GM19238 (cell line): ENCODE data around the gene HS6ST2.
"Not testable (repeated sequence)": the region's sequence is repeated elsewhere in the genome, so short reads cannot be mapped to it uniquely, and the experiment has no call there.

Source experiments
- DNase-seq: peaks from one replicate; pipeline ENCODE4 v3.0.0; 2011; ENCODE audit warnings: low spot score; ENCODE audit not compliant: insufficient read length

Gene HS6ST2

GRCh38 chrX:132958091-132958703 lies at the start of gene HS6ST2:
Gene HS6ST2 (minus strand): TSS chrX:132958629.
- DNase-seq = no peak

GRCh38 chrX:133007458-133007857 lies 49.0 kb upstream of the HS6ST2 start:
- DNase-seq = no peak

GRCh38 chrX:133005616-133006015 lies 47.2 kb upstream of the HS6ST2 start:
- no peak for DNase-seq

- peak; percentile 2 for DNase-seq
Observed at GRCh38 chrX:133005042-133005441, 46.6 kb upstream of the HS6ST2 start.

- no peak for DNase-seq
Observed at GRCh38 chrX:132999209-132999608, 40.8 kb upstream of the HS6ST2 start.

GRCh38 chrX:132990835-132991234 lies 32.4 kb upstream of the HS6ST2 start:
- DNase-seq = no peak

GRCh38 chrX:132986556-132986955 lies 28.1 kb upstream of the HS6ST2 start:
- DNase-seq = no peak

- no peak for DNase-seq
Observed at GRCh38 chrX:132984058-132984650, 25.7 kb upstream of the HS6ST2 start.

GRCh38 chrX:132983496-132983895 lies 25.1 kb upstream of the HS6ST2 start:
- DNase-seq = no peak

- DNase-seq = not testable (repeated sequence)
Observed at GRCh38 chrX:132980035-132980434, 21.6 kb upstream of the HS6ST2 start.

GRCh38 chrX:132968296-132968949 lies 10.0 kb upstream of the HS6ST2 start:
- DNase-seq = no peak

- no peak for DNase-seq
Observed at GRCh38 chrX:132967049-132967448, 8.6 kb upstream of the HS6ST2 start.

GRCh38 chrX:132965461-132965860 lies 7.0 kb upstream of the HS6ST2 start:
- DNase-seq = no peak

GRCh38 chrX:132961511-132961910 lies 3.1 kb upstream of the HS6ST2 start:
- no peak for DNase-seq

- DNase-seq = no peak
Observed at GRCh38 chrX:132957211-132958090, 978 bp downstream of the HS6ST2 start.

- no peak for DNase-seq
Observed at GRCh38 chrX:132956421-132957210, 1.8 kb downstream of the HS6ST2 start.

- DNase-seq = no peak
Observed at GRCh38 chrX:132955690-132956089, 2.7 kb downstream of the HS6ST2 start.

GRCh38 chrX:132954323-132954722 lies 4.1 kb downstream of the HS6ST2 start:
- DNase-seq = no peak

- no peak for DNase-seq
Observed at GRCh38 chrX:132953354-132953753, 5.1 kb downstream of the HS6ST2 start.

- DNase-seq = no peak
Observed at GRCh38 chrX:132948648-132949260, 9.7 kb downstream of the HS6ST2 start.
